ENCODE results near the gene RGS6. TPM values are rescaled to one million over a fixed set of nuclear protein-coding genes. Genes with fewer than 3 reads are reported as not detected.

RGS6 gene
- total RNA-seq, 1 donor from 2014 or later: 0.34 TPM

- no peaks in the 10 kb centered on the region for H3K36me3 Mint-ChIP-seq (ENCODE audit: low read depth, unreplicated experiment)
- Histone ChIP-seq H3K4me2 (ENCODE audit: low read length) (no peak overlapping the region), H3K4me1 (ENCODE audit: insufficient read depth, low read length) (no peaks in the 10 kb centered on the region), H3K9ac (ENCODE audit: low read length) (no peak overlapping the region), H3K79me2 (ENCODE audit: insufficient read depth, low read length) (no peaks in the 10 kb centered on the region), H3K9me3 (ENCODE audit: insufficient read depth, low read depth, low read length) (peaks cover 6% of the 10 kb centered on the region), H4K20me1 (ENCODE audit: insufficient read depth, low read length) (no peaks in the 10 kb centered on the region), H3K27ac (ENCODE audit: low read depth, low read length) (no peak overlapping the region), H3K4me3 (ENCODE audit: insufficient read depth, low read depth, low read length) (no peak overlapping the region), H3K36me3 (ENCODE audit: insufficient read depth, low read length) (no peaks in the 10 kb centered on the region), H3K27me3 (ENCODE audit: insufficient read depth, low read length) (no peaks in the 10 kb centered on the region), H2AFZ (ENCODE audit: low read depth, low read length) (no peak overlapping the region)
- FAIRE-seq (no peak), DNase-seq (ENCODE audit: low read depth) (no peak)
- no peaks in the 10 kb centered on the region for H3K4me1 Mint-ChIP-seq (ENCODE audit: low read depth, unreplicated experiment)
- H3K9me3 Mint-ChIP-seq (ENCODE audit: unreplicated experiment): peaks cover 5% of the 10 kb centered on the region
- no peak overlapping the region for H3K4me3 Mint-ChIP-seq (ENCODE audit: unreplicated experiment)
- TF ChIP-seq CTCF (IDR thresholded peaks at IDR 0.05; ENCODE audit: insufficient read depth, low read depth, low read length) (no peak), EZH2 (IDR thresholded peaks at IDR 0.05; ENCODE audit: insufficient read depth, low read length) (no peak)
- H3K27ac Mint-ChIP-seq (ENCODE audit: unreplicated experiment): no peak overlapping the region
- H3K27me3 Mint-ChIP-seq (ENCODE audit: low read depth, unreplicated experiment): peaks cover 7% of the 10 kb centered on the region
Measured at GRCh38 chr14:72141084-72141483, 208.9 kb downstream of the RGS6 start.

GRCh38 chr14:72142328-72142727 lies 210.1 kb downstream of the RGS6 start:
- Histone ChIP-seq H3K36me3 (ENCODE audit: insufficient read depth, low read length) (no peaks in the 10 kb centered on the region), H3K4me2 (ENCODE audit: low read length) (no peak overlapping the region), H3K4me1 (ENCODE audit: insufficient read depth, low read length) (no peaks in the 10 kb centered on the region), H3K4me3 (ENCODE audit: insufficient read depth, low read depth, low read length) (no peak overlapping the region), H3K27ac (ENCODE audit: low read depth, low read length) (no peak overlapping the region), H2AFZ (ENCODE audit: low read depth, low read length) (no peak overlapping the region), H4K20me1 (ENCODE audit: insufficient read depth, low read length) (no peaks in the 10 kb centered on the region), H3K27me3 (ENCODE audit: insufficient read depth, low read length) (no peaks in the 10 kb centered on the region), H3K9me3 (ENCODE audit: insufficient read depth, low read depth, low read length) (peaks cover 3% of the 10 kb centered on the region), H3K79me2 (ENCODE audit: insufficient read depth, low read length) (no peaks in the 10 kb centered on the region), H3K9ac (ENCODE audit: low read length) (no peak overlapping the region)
- H3K4me3 Mint-ChIP-seq (ENCODE audit: unreplicated experiment): no peak overlapping the region
- H3K27me3 Mint-ChIP-seq (ENCODE audit: low read depth, unreplicated experiment): peaks cover 7% of the 10 kb centered on the region
- FAIRE-seq: no peak
- no peak for TF ChIP-seq EZH2 (IDR thresholded peaks at IDR 0.05; ENCODE audit: insufficient read depth, low read length)
- TF ChIP-seq CTCF (IDR thresholded peaks at IDR 0.05; ENCODE audit: insufficient read depth, low read depth, low read length): no peak
- H3K4me1 Mint-ChIP-seq (ENCODE audit: low read depth, unreplicated experiment): no peaks in the 10 kb centered on the region
- DNase-seq (ENCODE audit: low read depth): no peak
- H3K9me3 Mint-ChIP-seq (ENCODE audit: unreplicated experiment): no peaks in the 10 kb centered on the region
- no peaks in the 10 kb centered on the region for H3K36me3 Mint-ChIP-seq (ENCODE audit: low read depth, unreplicated experiment)
- no peak overlapping the region for H3K27ac Mint-ChIP-seq (ENCODE audit: unreplicated experiment)

- TF ChIP-seq CTCF (IDR thresholded peaks at IDR 0.05; ENCODE audit: insufficient read depth, low read depth, low read length): no peak
- no peak for TF ChIP-seq EZH2 (IDR thresholded peaks at IDR 0.05; ENCODE audit: insufficient read depth, low read length)
- no peak overlapping the region for H3K4me2 ChIP-seq (ENCODE audit: low read length)
- H3K27ac Mint-ChIP-seq (ENCODE audit: unreplicated experiment): no peak overlapping the region
- H3K4me3 ChIP-seq (ENCODE audit: insufficient read depth, low read depth, low read length): no peak overlapping the region
- H3K27me3 ChIP-seq (ENCODE audit: insufficient read depth, low read length): no peaks in the 10 kb centered on the region
- H3K27ac ChIP-seq (ENCODE audit: low read depth, low read length): no peak overlapping the region
- H3K79me2 ChIP-seq (ENCODE audit: insufficient read depth, low read length): no peaks in the 10 kb centered on the region
- H3K4me3 Mint-ChIP-seq (ENCODE audit: unreplicated experiment): no peak overlapping the region
- H3K9me3 Mint-ChIP-seq (ENCODE audit: unreplicated experiment): no peaks in the 10 kb centered on the region
- H4K20me1 ChIP-seq (ENCODE audit: insufficient read depth, low read length): no peaks in the 10 kb centered on the region
- no peak overlapping the region for H2AFZ ChIP-seq (ENCODE audit: low read depth, low read length)
- no peak for FAIRE-seq
- no peaks in the 10 kb centered on the region for H3K36me3 Mint-ChIP-seq (ENCODE audit: low read depth, unreplicated experiment)
- no peak for DNase-seq (ENCODE audit: low read depth)
- H3K36me3 ChIP-seq (ENCODE audit: insufficient read depth, low read length): no peaks in the 10 kb centered on the region
- no peaks in the 10 kb centered on the region for H3K9me3 ChIP-seq (ENCODE audit: insufficient read depth, low read depth, low read length)
- no peaks in the 10 kb centered on the region for H3K4me1 Mint-ChIP-seq (ENCODE audit: low read depth, unreplicated experiment)
- no peaks in the 10 kb centered on the region for H3K4me1 ChIP-seq (ENCODE audit: insufficient read depth, low read length)
- H3K27me3 Mint-ChIP-seq (ENCODE audit: low read depth, unreplicated experiment): peaks cover 5% of the 10 kb centered on the region
- no peak overlapping the region for H3K9ac ChIP-seq (ENCODE audit: low read length)
Measured at GRCh38 chr14:72146241-72146640, 214.0 kb downstream of the RGS6 start.

Data from astrocyte (in vitro differentiated cells and primary cell).